Measurements from ENCODE around the gene SLC35F1. TPM values are rescaled to one million over a fixed set of nuclear protein-coding genes. Genes with fewer than 3 reads are reported as not detected.
A peak's percentile ranks its signal among the peaks of the same experiment; 100 is the strongest.

SLC35F1 gene
- total RNA-seq, 1 experiment from 2014 or later, result 0.84 TPM

DNA sequence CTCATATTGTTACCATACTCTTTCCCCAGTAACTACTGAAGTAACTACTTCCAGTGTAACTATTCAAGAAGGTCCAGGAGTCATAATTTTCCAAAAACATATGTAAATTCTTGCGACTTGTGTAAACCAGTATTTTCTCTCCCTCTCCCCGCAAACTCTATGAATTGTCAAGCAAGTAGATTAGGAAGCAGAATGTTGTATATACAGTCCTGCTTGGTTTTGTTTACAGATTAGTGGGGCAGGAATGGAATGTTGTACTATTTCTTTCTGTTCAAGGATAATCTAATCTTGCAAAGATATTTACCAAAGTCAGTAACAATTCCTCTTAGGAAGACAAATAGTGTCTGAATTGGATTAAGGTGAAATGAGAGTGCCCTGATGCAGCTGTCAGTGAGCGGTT is 406.1 kb downstream of the SLC35F1 start:
- no peak for DNase-seq (ENCODE audit: low read depth)

DNA sequence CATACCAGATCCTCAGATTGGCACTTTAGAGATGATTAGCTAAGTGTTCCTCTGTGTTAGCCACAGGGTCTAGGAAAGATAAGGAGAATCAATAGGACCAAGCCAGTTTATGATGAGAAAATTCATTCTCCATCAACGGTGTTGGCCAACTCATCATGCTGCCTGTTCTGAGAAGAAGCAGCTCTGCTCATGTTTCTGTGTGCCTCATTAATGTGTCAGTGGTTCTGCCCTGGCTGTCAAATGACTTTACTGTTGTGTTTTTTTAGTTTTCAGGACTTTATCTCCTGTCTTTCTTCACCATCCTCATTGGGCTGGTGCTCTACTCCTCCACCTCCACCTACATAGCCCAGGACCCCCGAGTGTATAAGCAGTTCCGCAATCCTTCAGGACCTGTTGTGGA is 406.7 kb downstream of the SLC35F1 start:
- DNase-seq (ENCODE audit: low read depth), result no peak

DNA sequence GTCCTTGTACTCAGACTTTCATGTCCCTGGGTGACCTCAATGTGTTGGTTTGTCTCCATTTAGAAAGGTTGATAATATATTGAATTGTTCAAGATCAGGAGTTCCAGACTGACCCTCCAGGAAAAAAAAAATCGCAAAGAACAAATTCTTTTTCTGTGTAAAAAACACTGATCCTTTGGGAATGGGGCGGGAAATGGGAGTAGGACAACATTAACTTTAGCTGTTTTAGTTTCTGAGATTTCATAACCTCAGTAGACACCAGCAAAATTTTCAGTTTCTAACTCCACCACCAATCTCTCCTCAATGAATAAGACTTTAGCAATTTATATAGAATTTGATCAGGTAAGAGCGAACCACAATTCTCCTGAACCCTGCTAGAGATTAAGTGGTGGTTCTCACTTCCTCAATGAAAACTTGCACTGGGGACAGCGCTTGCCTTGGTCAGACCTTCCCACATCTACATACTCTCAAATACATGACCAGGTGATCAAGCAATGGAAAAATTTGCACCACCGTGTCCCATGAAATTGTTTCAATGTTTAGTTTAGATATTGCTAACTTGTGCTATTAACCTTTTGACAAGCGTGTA is 409.8 kb downstream of the SLC35F1 start:
- no peak for DNase-seq (ENCODE audit: low read depth)

GRCh38 chr6:118317581-118318563 is 410.8 kb downstream of the SLC35F1 start:
- DNase-seq (ENCODE audit: low read depth), result no peak

GRCh38 chr6:118318648-118319047 is 411.6 kb downstream of the SLC35F1 start:
- DNase-seq (ENCODE audit: low read depth), result no peak

- no peak for DNase-seq (ENCODE audit: low read depth)
Observed at GRCh38 chr6:118319416-118319815, 412.4 kb downstream of the SLC35F1 start.

DNA sequence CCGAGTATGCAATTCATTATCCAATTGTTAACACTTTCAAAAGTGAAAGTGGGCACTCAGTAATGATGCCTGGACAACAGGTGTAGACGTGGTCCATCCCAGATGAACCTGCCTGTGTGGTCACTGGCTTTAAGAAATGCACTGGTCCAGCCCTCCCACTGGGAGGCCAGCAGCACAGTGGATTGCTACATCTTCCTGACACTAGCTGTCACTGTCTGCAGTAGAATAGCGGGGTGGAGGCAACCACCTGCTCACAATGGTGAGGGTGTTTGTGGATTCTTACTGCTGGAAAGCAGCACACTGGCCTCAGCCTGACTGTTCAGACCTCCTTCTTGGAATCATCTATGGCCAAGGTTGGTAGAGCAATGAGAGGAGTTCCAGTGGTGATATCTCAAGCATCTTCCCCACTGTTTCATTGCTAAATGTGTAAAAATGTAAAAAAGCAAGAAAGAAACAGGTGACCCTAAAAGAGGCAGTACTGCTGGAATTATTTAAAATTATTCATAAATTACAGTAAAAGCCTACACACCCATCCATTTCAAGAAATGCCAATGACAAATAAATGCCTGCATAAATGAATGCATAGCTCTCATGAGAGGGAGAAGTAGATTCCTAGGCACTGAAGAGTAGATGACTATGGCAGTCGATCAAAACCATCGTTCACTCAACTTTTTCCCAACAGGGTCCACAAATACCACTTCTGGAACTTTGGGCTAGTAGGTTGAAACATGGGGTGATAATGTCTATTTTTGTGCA is 413.0 kb downstream of the SLC35F1 start:
- no peak for DNase-seq (ENCODE audit: low read depth)

GRCh38 chr6:118320652-118321051 is 413.6 kb downstream of the SLC35F1 start:
- DNase-seq (ENCODE audit: low read depth), result no peak

GRCh38 chr6:118324116-118324515 is 417.1 kb downstream of the SLC35F1 start:
- no peak for DNase-seq (ENCODE audit: low read depth)

DNA sequence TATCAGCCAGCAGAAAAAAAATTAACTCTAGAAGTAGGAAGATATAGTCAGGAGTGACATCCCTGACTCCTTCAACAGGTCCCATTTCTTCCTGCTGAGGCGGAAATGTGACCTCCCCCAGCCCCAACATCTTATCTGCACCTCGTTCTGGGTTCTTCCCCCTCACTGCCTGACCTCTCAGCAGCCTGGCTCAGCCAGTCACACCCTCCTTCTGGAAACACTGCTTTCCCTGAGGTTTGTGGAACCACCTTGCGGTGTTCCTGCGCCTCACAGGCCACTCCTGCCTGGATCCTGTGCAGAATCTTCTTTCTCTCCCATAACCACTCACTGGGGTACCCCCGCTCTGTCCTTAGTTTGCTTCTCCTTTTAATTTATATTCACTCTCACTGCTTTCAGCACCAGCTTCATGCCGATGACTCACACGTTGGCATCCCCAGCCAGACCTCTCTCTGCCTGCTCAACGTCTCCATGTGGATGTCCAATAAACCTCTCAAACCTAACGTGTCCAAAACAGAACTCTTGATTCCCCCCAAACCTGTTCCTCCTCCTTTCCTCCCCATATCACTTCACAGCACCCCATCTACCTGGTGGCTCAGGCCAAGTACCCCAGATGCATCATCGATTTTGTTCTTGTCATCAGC is 418.3 kb downstream of the SLC35F1 start:
- peak; percentile 34 for DNase-seq (ENCODE audit: low read depth)

- DNase-seq (ENCODE audit: low read depth), result no peak
Observed at GRCh38 chr6:118326712-118327111, 419.6 kb downstream of the SLC35F1 start.

DNA sequence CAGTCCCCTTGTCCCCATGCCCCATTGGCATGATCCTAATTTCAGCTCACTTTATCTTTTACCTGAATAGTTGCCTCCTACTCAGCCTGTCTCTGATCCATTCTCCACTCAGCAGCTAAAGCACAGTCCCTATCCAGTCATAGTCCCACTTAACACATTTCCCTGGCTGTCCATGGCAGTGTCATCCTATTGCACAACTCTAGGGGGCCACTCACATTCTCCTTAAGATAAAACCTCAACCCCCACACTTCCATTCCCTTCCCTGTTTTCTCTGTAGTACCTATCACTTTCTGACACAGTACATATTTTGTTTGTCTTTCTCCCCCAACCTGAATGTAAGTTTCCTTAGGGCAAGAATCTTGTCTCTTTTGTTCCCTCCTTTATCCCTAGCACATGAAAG is 420.2 kb downstream of the SLC35F1 start:
- DNase-seq (ENCODE audit: low read depth), result no peak

DNA sequence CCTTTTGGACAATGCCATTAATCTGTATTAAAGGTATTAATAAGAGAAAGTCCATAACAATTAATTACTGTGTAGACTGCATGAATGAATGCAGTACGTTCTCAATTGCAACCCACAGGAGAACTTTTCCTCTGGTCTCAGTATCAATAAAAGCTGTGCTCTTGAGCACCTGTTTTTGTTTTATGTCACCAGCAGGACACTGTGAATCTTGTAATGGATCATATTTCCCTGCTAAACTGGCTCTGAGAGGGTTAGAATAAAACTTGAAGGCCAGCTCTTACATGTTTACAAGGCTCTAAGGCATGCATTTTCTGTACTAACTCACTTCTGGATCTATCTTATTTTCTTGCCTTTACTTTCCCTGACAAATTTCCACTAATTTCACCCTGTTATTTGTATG is 426.7 kb downstream of the SLC35F1 start:
- DNase-seq (ENCODE audit: low read depth), result no peak

- no peak for DNase-seq (ENCODE audit: low read depth)
Observed at GRCh38 chr6:118334634-118335033, 427.6 kb downstream of the SLC35F1 start.

GRCh38 chr6:118335325-118335816 is 428.3 kb downstream of the SLC35F1 start:
- no peak for DNase-seq (ENCODE audit: low read depth)

GRCh38 chr6:118344014-118344670 is 437.1 kb downstream of the SLC35F1 start:
- DNase-seq (ENCODE audit: low read depth), result no peak

DNA sequence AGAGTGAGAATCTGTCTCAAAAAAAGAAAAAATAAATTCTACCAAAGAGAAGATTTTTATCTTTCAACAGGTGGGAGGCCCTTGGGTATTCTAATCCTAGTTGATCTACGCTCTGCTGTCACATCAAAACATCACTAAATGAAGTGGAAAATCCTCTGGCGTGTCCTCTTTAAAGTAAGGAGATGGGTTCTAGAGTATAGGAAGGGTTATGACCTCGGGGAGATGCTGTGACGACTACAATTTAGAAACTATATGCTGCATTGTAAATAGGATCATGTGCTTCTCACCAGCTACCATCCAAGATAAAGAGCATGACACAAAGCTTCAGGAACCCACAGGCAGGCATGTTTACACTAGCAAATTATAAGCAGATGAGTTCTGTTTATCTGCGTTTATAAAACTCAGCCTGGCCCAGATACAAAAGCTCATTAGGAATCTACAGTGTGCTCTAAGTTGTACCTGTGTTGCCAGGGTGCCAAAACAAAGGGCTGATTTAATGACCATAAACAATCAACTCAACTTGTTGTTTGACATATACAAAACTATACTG is 443.9 kb downstream of the SLC35F1 start:
- peak; percentile 42 for DNase-seq (ENCODE audit: low read depth)

DNA sequence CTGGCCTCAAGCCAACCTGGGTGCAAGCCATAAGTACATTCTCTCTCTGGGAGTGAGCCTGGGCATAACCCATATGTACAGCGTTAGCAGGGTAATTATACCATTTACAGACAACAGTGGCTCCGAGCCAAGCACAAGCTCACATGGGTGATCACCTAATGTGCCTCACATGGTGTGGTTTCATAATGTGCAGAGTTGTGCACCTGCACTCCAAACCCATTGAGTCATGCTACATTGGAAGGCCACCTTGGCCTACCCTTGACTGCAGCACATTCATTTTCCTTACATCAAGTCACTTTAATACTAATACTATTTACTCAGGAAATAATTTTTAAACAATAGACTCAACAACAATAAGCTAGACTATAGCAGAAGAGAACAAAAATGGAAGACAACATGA is 446.5 kb downstream of the SLC35F1 start:
- no peak for DNase-seq (ENCODE audit: low read depth)

GRCh38 chr6:118354641-118355040 is 447.6 kb downstream of the SLC35F1 start:
- no peak for DNase-seq (ENCODE audit: low read depth)

DNA sequence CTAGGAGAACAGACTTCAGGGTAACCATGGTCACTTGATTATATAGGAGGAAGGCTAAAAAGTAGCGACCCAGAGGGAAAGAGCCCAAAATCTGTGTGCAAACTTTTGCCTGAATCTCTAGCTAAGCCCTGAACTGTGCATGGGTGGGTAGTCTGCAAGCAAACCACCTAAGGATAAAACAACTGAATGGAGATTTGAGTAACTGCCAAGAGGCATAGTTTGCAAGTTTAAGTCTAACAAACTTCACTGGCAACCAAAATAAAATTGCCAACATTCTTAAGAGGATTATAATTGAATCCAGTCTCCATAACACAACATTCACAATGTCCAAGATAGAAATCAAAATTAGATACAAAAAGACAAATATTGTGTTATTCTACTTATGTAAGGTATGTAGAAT is 449.0 kb downstream of the SLC35F1 start:
- no peak for DNase-seq (ENCODE audit: low read depth)

GRCh38 chr6:118356686-118357085 is 449.6 kb downstream of the SLC35F1 start:
- no peak for DNase-seq (ENCODE audit: low read depth)

Measured in RPMI7951 (cell line).